ENCODE results near the gene ACTRT2. TPM values are rescaled to one million over a fixed set of nuclear protein-coding genes. Genes with fewer than 3 reads are reported as not detected.

The ACTRT2 gene
- total RNA-seq, 1 donor from 2014 or later, result not detected

GRCh38 chr1:3018576-3018975 is 2.7 kb upstream of the ACTRT2 start:
- no peak for DNase-seq

- no peak for DNase-seq
These were observed 2.2 kb upstream of the ACTRT2 start for GRCh38 chr1:3019007-3019515.

- no peak for DNase-seq
These were observed 1.7 kb upstream of the ACTRT2 start for GRCh38 chr1:3019516-3020051.

- DNase-seq, result no peak
These were observed 881 bp upstream of the ACTRT2 start for GRCh38 chr1:3020263-3020909.

- no peak for DNase-seq
These were observed 634 bp downstream of the ACTRT2 start for GRCh38 chr1:3021801-3022401.

GRCh38 chr1:3022511-3022973 is 1.3 kb downstream of the ACTRT2 start:
- DNase-seq, result no peak

GRCh38 chr1:3022976-3023375 is 1.7 kb downstream of the ACTRT2 start:
- no peak for DNase-seq

- DNase-seq, result no peak
These were observed 2.8 kb downstream of the ACTRT2 start for GRCh38 chr1:3024019-3024418.

- no peak for DNase-seq
These were observed 3.3 kb downstream of the ACTRT2 start for GRCh38 chr1:3024588-3024987.

GRCh38 chr1:3026124-3026523 is 4.9 kb downstream of the ACTRT2 start:
- DNase-seq, result no peak

- no peak for DNase-seq
These were observed 5.5 kb downstream of the ACTRT2 start for GRCh38 chr1:3026581-3027391.

GRCh38 chr1:3027611-3028371 is 6.5 kb downstream of the ACTRT2 start:
- DNase-seq, result no peak

GRCh38 chr1:3028531-3029282 is 7.4 kb downstream of the ACTRT2 start:
- DNase-seq, result no peak

- no peak for DNase-seq
These were observed 8.3 kb downstream of the ACTRT2 start for GRCh38 chr1:3029481-3029961.

GRCh38 chr1:3029991-3030662 is 8.9 kb downstream of the ACTRT2 start:
- DNase-seq, result no peak

GRCh38 chr1:3030663-3031381 is 9.6 kb downstream of the ACTRT2 start:
- DNase-seq, result no peak

GRCh38 chr1:3031401-3032221 is 10.3 kb downstream of the ACTRT2 start:
- DNase-seq, result no peak

- no peak for DNase-seq
These were observed 11.2 kb downstream of the ACTRT2 start for GRCh38 chr1:3032371-3033039.
